Body of pancreas (tissue), 4 donors: ENCODE results near the gene SETDB2.

ENCODE experiments used
- CTCF ChIP-seq, 7 experiments: fragments of 450-650 bp in 4 of 7; fragments of 200-600 bp in 3 of 7; sonication (generic) in 3 of 7; IDR thresholded peaks; one replicate each; pipeline ENCODE4 v1.5.1; 2016 to 2019; ENCODE audit warnings: antibody characterized with exemption in 7 of 7
- POLR2A ChIP-seq, 3 donors: fragments of 450-650 bp; IDR thresholded peaks; one replicate each; pipeline ENCODE4 v1.6.1; 2016; ENCODE audit warnings: antibody characterized with exemption in 3 of 3, mild to moderate bottlenecking in 2 of 3

- TF ChIP-seq POLR2A (IDR thresholded peaks at IDR 0.05) (no peak), CTCF (IDR thresholded peaks at IDR 0.05) (no peak)
These were observed 50.6 kb downstream of the SETDB2 start for GRCh38 chr13:49494645-49495044.
